Stomach (tissue), 19 donors: Measurements from ENCODE around the gene IFNAR1. TPM values are rescaled to one million over a fixed set of nuclear protein-coding genes. Genes with fewer than 3 reads are reported as not detected.

Experiments
- DNase-seq, 2 donors: peaks; one replicate each; pipeline versions ENCODE4 v3.0.0 to v3.0.0-alpha.2; 2013 to 2019
- H3K27ac ChIP-seq, 5 donors: fragments of 200-600 bp in 4 of 5; sonication (generic) in 4 of 5; one replicate each; pipeline ENCODE4 v1.5.1; 2013 to 2019; ENCODE audit warnings: mild to moderate bottlenecking in 1 of 5, moderate library complexity in 1 of 5
- H3K27me3 ChIP-seq, 3 donors: fragments of 200-600 bp; sonication (generic); one replicate each; pipeline ENCODE4 v1.5.1; 2017 to 2019; ENCODE audit warnings: mixed run types in 1 of 3
- H3K36me3 ChIP-seq, 4 donors: fragments of 200-600 bp; sonication (generic); 1 replicate in 3 of 4; 2 replicates in 1 of 4; pipeline ENCODE4 v1.5.1; 2016 to 2019
- H3K4me1 ChIP-seq, 4 donors: fragments of 200-600 bp; sonication (generic); one replicate each; pipeline ENCODE4 v1.5.1; 2016 to 2019
- H3K4me3 ChIP-seq, 4 donors: fragments of 200-600 bp; sonication (generic) in 3 of 4; one replicate each; pipeline ENCODE4 v1.5.1; 2016 to 2019; ENCODE audit warnings: mild to moderate bottlenecking in 1 of 4
- H3K9me3 ChIP-seq, 4 donors: fragments of 200-600 bp; sonication (generic); one replicate each; pipeline ENCODE4 v1.5.1; 2016 to 2019
- EP300 ChIP-seq: sonication (generic); formaldehyde crosslinking; IDR thresholded peaks from one replicate; pipeline ENCODE4 v1.6.1; 2017; ENCODE audit warnings: antibody characterized with exemption
- POLR2A ChIP-seq, 4 donors: fragments of 450-650 bp; IDR thresholded peaks; one replicate each; pipeline ENCODE4 v1.6.1; 2016; ENCODE audit warnings: antibody characterized with exemption in 4 of 4, control low read depth in 2 of 4, mild to moderate bottlenecking in 1 of 4, moderate library complexity in 1 of 4
- POLR2AphosphoS5 ChIP-seq, 3 donors: sonication (generic); formaldehyde crosslinking; IDR thresholded peaks; one replicate each; pipeline ENCODE4 v1.6.1; 2016; ENCODE audit warnings: antibody characterized with exemption in 3 of 3
- WGBS, 5 donors: extraction: QIAGEN DNeasy Blood & Tissue Kit in 3 of 5; methylation state at CpG; one replicate each; pipeline versions ENCODE4 v1.1.5 to v1.1.7; 2013 to 2018; 5-methylcytosine and 5-hydroxymethylcytosine counted together
- intact Hi-C: fragments of 100-400 bp; cut with DNase I; formaldehyde crosslinking; loops from one replicate; pipeline ENCODE4 v1.15.1; 2023; ENCODE audit warnings: low total_unique reads
- long read RNA-seq, 10 donors: transcript quantifications; one replicate each; lab custom pipeline, GENCODE V29; 2026
- polyA plus RNA-seq, 3 donors: library from polyadenylated mRNA; stranded (reverse); fragments of 200-250 nt; gene quantifications; one replicate each; pipeline ENCODE4 v1.2.3, GENCODE V29; 2013
- total RNA-seq, 5 donors: library from RNA; depleted of rRNA; stranded (reverse); fragments of >200 nt; gene quantifications; one replicate each; pipeline versions ENCODE4 v1.1.0 to v1.2.3, GENCODE V29; 2014 to 2016
- TF ChIP-seq, protein P1 (sequence below), 7 experiments: fragments of 450-650 bp in 4 of 7; fragments of 200-600 bp in 3 of 7; sonication (generic) in 3 of 7; IDR thresholded peaks; one replicate each; pipeline ENCODE4 v1.5.1; 2016 to 2019; ENCODE audit warnings: antibody characterized with exemption in 7 of 7, control low read depth in 2 of 7, mild to moderate bottlenecking in 1 of 7
- donor health status: healthy with polysubstance abuse.
- donor health status: Bipolar disorder and iron deficiency.
- donor health status: healthy.

Gene IFNAR1
- 10 to 100 TPM in 3 of 5 donors, 1 to 10 TPM in 2; 2.6 to 34.5 (median 14.3) TPM for total RNA-seq
- 10 to 100 TPM in 2 of 3 donors, 1 to 10 TPM in 1; 8.3 to 11.8 (median 10.6) TPM for polyA plus RNA-seq
- long read RNA-seq, donor 1, full-length matches to known transcripts, result 1 of 6 reads
- long read RNA-seq, donor 1, partial matches to known transcripts, result 5 of 6 reads
- long read RNA-seq, donor 1, other reads (novel, unspliced or antisense), result 0 of 6 reads
- long read RNA-seq, donor 2, full-length matches to known transcripts, result 5 of 5 reads
- long read RNA-seq, donor 2, partial matches to known transcripts, result 0 of 5 reads
- long read RNA-seq, donor 2, other reads (novel, unspliced or antisense), result 0 of 5 reads
- long read RNA-seq, donor 3, full-length matches to known transcripts, result 1 of 6 reads
- long read RNA-seq, donor 3, partial matches to known transcripts, result 5 of 6 reads
- long read RNA-seq, donor 3, other reads (novel, unspliced or antisense), result 0 of 6 reads
- long read RNA-seq, donor 4, full-length matches to known transcripts, result 1 of 1 reads
- long read RNA-seq, donor 4, partial matches to known transcripts, result 0 of 1 reads
- long read RNA-seq, donor 4, other reads (novel, unspliced or antisense), result 0 of 1 reads
- long read RNA-seq, donor 5, full-length matches to known transcripts, result 4 of 4 reads
- long read RNA-seq, donor 5, partial matches to known transcripts, result 0 of 4 reads
- long read RNA-seq, donor 5, other reads (novel, unspliced or antisense), result 0 of 4 reads
- long read RNA-seq, donor 6, full-length matches to known transcripts, result 9 of 9 reads
- long read RNA-seq, donor 6, partial matches to known transcripts, result 0 of 9 reads
- long read RNA-seq, donor 6, other reads (novel, unspliced or antisense), result 0 of 9 reads
- long read RNA-seq, donor 7, full-length matches to known transcripts, result 5 of 10 reads
- long read RNA-seq, donor 7, partial matches to known transcripts, result 5 of 10 reads
- long read RNA-seq, donor 7, other reads (novel, unspliced or antisense), result 0 of 10 reads
- long read RNA-seq, donor 8, full-length matches to known transcripts, result 7 of 13 reads
- long read RNA-seq, donor 8, partial matches to known transcripts, result 6 of 13 reads
- long read RNA-seq, donor 8, other reads (novel, unspliced or antisense), result 0 of 13 reads
- long read RNA-seq, donor 9, full-length matches to known transcripts, result 2 of 2 reads
- long read RNA-seq, donor 9, partial matches to known transcripts, result 0 of 2 reads
- long read RNA-seq, donor 9, other reads (novel, unspliced or antisense), result 0 of 2 reads
- long read RNA-seq, donor 10, full-length matches to known transcripts, result 4 of 4 reads
- long read RNA-seq, donor 10, partial matches to known transcripts, result 0 of 4 reads
- long read RNA-seq, donor 10, other reads (novel, unspliced or antisense), result 0 of 4 reads

- DNase-seq, result peak; percentile 99 to 100
- H3K4me3 ChIP-seq, result peak within 1 kb of the TSS; percentile 63 to 92 (median 68)
- TF ChIP-seq, protein P1, sequence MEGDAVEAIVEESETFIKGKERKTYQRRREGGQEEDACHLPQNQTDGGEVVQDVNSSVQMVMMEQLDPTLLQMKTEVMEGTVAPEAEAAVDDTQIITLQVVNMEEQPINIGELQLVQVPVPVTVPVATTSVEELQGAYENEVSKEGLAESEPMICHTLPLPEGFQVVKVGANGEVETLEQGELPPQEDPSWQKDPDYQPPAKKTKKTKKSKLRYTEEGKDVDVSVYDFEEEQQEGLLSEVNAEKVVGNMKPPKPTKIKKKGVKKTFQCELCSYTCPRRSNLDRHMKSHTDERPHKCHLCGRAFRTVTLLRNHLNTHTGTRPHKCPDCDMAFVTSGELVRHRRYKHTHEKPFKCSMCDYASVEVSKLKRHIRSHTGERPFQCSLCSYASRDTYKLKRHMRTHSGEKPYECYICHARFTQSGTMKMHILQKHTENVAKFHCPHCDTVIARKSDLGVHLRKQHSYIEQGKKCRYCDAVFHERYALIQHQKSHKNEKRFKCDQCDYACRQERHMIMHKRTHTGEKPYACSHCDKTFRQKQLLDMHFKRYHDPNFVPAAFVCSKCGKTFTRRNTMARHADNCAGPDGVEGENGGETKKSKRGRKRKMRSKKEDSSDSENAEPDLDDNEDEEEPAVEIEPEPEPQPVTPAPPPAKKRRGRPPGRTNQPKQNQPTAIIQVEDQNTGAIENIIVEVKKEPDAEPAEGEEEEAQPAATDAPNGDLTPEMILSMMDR (IDR thresholded peaks at IDR 0.05), result peak in 1 of 7 experiments; percentile 11
- TF ChIP-seq POLR2AphosphoS5 (IDR thresholded peaks at IDR 0.05) (peak; percentile 79 to 93 (median 82)), EP300 (no peak), POLR2A (IDR thresholded peaks at IDR 0.05) (peak in 2 of 4 donors; percentile 69 to 76)
- H3K9me3 ChIP-seq, result no peaks in the 10 kb centered on the region
- no peaks in the 10 kb centered on the region for H3K27me3 ChIP-seq
- intact Hi-C loops, result no loop called here
- WGBS, 5 donors, result 0 to 1% (median 0%) methylated on average over 66 to 86 of the region's 86 CpGs
- H3K36me3 ChIP-seq, result no peaks in the 10 kb centered on the region
- H3K27ac ChIP-seq, result peak within 1 kb of the TSS; percentile 97 to 99 (median 97)
- peaks cover 18 to 44% (median 31%) of the 10 kb centered on the region in 4 donors for H3K4me1 ChIP-seq
These were observed at the start of gene IFNAR1 for GRCh38 chr21:33324291-33325221. Gene IFNAR1 (plus strand): TSS chr21:33324970. CDS start chr21:33325056, 86 bp downstream.

GRCh38 chr21:33278721-33279120, 46.0 kb upstream of the IFNAR1 start:
- WGBS, 5 donors, result 90 to 94% (median 91%) methylated on average over 2 of the region's 2 CpGs
- DNase-seq, result no peak
- Histone ChIP-seq H3K9me3 (peaks cover 0 to 4% (median 0%) of the 10 kb centered on the region in 4 donors), H3K4me3 (no peak overlapping the region), H3K27me3 (no peaks in the 10 kb centered on the region), H3K4me1 (no peaks in the 10 kb centered on the region), H3K27ac (no peak overlapping the region), H3K36me3 (peaks cover 22 to 92% (median 91%) of the 10 kb centered on the region in 4 donors)
- TF ChIP-seq POLR2A (IDR thresholded peaks at IDR 0.05) (no peak), POLR2AphosphoS5 (IDR thresholded peaks at IDR 0.05) (no peak), EP300 (no peak)
- TF ChIP-seq, protein P1 (IDR thresholded peaks at IDR 0.05), result no peak
- intact Hi-C loops, result no loop called here

- WGBS, 5 donors, result 85 to 100% (median 98%) methylated on average over 3 of the region's 3 CpGs
- Histone ChIP-seq H3K4me3 (no peak overlapping the region), H3K9me3 (peaks cover 0 to 4% (median 0%) of the 10 kb centered on the region in 4 donors), H3K36me3 (peaks cover 25 to 92% (median 91%) of the 10 kb centered on the region in 4 donors), H3K4me1 (no peaks in the 10 kb centered on the region), H3K27me3 (no peaks in the 10 kb centered on the region), H3K27ac (no peak overlapping the region)
- TF ChIP-seq POLR2AphosphoS5 (IDR thresholded peaks at IDR 0.05) (no peak), EP300 (no peak), POLR2A (IDR thresholded peaks at IDR 0.05) (no peak)
- TF ChIP-seq, protein P1 (IDR thresholded peaks at IDR 0.05), result no peak
- no peak for DNase-seq
- intact Hi-C loops, result no loop called here
These were observed 45.4 kb upstream of the IFNAR1 start for GRCh38 chr21:33279330-33279820.
